Measurements from ENCODE around the gene ZNF219. TPM values are rescaled to one million over a fixed set of nuclear protein-coding genes. Genes with fewer than 3 reads are reported as not detected.

Gene ZNF219
- total and polyA plus RNA-seq, 2 of the 13 experiments (the other 11 are each of a cell fraction or from before 2014, with no cell fraction given), result 34.5 to 36.6 TPM

- TF ChIP-seq, protein P1, sequence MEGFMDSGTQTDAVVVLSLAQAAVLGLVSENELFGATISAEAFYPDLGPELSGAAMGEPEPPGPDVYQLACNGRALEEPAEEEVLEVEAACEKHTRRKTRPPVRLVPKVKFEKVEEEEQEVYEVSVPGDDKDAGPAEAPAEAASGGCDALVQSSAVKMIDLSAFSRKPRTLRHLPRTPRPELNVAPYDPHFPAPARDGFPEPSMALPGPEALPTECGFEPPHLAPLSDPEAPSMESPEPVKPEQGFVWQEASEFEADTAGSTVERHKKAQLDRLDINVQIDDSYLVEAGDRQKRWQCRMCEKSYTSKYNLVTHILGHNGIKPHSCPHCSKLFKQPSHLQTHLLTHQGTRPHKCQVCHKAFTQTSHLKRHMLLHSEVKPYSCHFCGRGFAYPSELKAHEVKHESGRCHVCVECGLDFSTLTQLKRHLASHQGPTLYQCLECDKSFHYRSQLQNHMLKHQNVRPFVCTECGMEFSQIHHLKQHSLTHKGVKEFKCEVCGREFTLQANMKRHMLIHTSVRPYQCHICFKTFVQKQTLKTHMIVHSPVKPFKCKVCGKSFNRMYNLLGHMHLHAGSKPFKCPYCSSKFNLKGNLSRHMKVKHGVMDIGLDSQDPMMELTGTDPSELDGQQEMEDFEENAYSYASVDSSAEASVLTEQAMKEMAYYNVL (CRISPR knock-in tag; IDR thresholded peaks at IDR 0.05; ENCODE audit: borderline replicate concordance), result peak; percentile 90; the same call in 1 of the 2 replicates
- no peak for TF ChIP-seq ZNF781 (CRISPR knock-in tag; IDR thresholded peaks at IDR 0.05; ENCODE audit: borderline replicate concordance, not compliant biosample characterization)
- TF ChIP-seq ZNF605 (CRISPR knock-in tag; IDR thresholded peaks at IDR 0.05), result no peak
- peak; percentile 67; the same call in 1 of the 2 replicates for TF ChIP-seq KDM5B (CRISPR knock-in tag; IDR thresholded peaks at IDR 0.05; ENCODE audit: borderline replicate concordance)
- TF ChIP-seq ZNF362 (CRISPR knock-in tag; IDR thresholded peaks at IDR 0.05; ENCODE audit: borderline replicate concordance), result no peak
- TF ChIP-seq NPAS2 (CRISPR knock-in tag; IDR thresholded peaks at IDR 0.05; ENCODE audit: borderline replicate concordance), result no peak
- TF ChIP-seq MED1 (CRISPR knock-in tag; IDR thresholded peaks at IDR 0.05), result peak; percentile 54
- no peak for TF ChIP-seq ZNF20 (CRISPR knock-in tag; IDR thresholded peaks at IDR 0.05)
- TF ChIP-seq ZSCAN20 (CRISPR knock-in tag; IDR thresholded peaks at IDR 0.05; ENCODE audit: borderline replicate concordance), result no peak
- TF ChIP-seq SMARCC2 (IDR thresholded peaks at IDR 0.05), result no peak
- peak; percentile 93 for TF ChIP-seq ZIK1 (CRISPR knock-in tag; IDR thresholded peaks at IDR 0.05; ENCODE audit: borderline replicate concordance, low read depth)
- TF ChIP-seq ZNF749 (CRISPR knock-in tag; IDR thresholded peaks at IDR 0.05; ENCODE audit: borderline replicate concordance), result peak; percentile 78; the same call in 1 of the 2 replicates
- peak; percentile 70; the same call in 1 of the 2 replicates for TF ChIP-seq FOXK1 (CRISPR knock-in tag; IDR thresholded peaks at IDR 0.05; ENCODE audit: borderline replicate concordance, low read depth)
- TF ChIP-seq TGIF2 (CRISPR knock-in tag; IDR thresholded peaks at IDR 0.05), result no peak
- peak; percentile 95; the same call in 1 of the 2 replicates for TF ChIP-seq ZNF260 (CRISPR knock-in tag; IDR thresholded peaks at IDR 0.05; ENCODE audit: borderline replicate concordance, low read depth)
- no peak for TF ChIP-seq MATR3 (CRISPR knock-in tag; IDR thresholded peaks at IDR 0.05)
- peak; percentile 91 for TF ChIP-seq MIER3 (CRISPR knock-in tag; IDR thresholded peaks at IDR 0.05; ENCODE audit: borderline replicate concordance)
- TF ChIP-seq ZNF850 (CRISPR knock-in tag; conservative IDR thresholded peaks at IDR 0.05), result no peak
- TF ChIP-seq CHCHD3 (CRISPR knock-in tag; IDR thresholded peaks at IDR 0.05), result no peak
- peak; percentile 73; the same call in 1 of the 2 replicates for TF ChIP-seq NCOA2 (CRISPR knock-in tag; IDR thresholded peaks at IDR 0.05)
- TF ChIP-seq ZNF75D (CRISPR knock-in tag; IDR thresholded peaks at IDR 0.05; ENCODE audit: borderline replicate concordance), result no peak
- TF ChIP-seq ZNF746 (CRISPR knock-in tag; IDR thresholded peaks at IDR 0.05), result peak; percentile 67
- TF ChIP-seq RAD21 (CRISPR knock-in tag; IDR thresholded peaks at IDR 0.05), result peak; percentile 100
- TF ChIP-seq GABPB1 (CRISPR knock-in tag; IDR thresholded peaks at IDR 0.05), result peak; percentile 81
- TF ChIP-seq HNF1B (CRISPR knock-in tag; IDR thresholded peaks at IDR 0.05), result 0 out of 2 replicates have a peak, but pooled peaks have one; percentile 71
Measured at GRCh38 chr14:21092273-21093011, 6.0 kb downstream of the ZNF219 start (continued).

All from HepG2 (cell line).